NCI-H128 (cell line): ENCODE data around the gene TPSD1.

Source experiments
- DNase-seq: peaks from one replicate; lab custom pipeline; 2025; ENCODE audit not compliant: unreplicated experiment; lab: John Stamatoyannopoulos, UW

Gene TPSD1

DNA sequence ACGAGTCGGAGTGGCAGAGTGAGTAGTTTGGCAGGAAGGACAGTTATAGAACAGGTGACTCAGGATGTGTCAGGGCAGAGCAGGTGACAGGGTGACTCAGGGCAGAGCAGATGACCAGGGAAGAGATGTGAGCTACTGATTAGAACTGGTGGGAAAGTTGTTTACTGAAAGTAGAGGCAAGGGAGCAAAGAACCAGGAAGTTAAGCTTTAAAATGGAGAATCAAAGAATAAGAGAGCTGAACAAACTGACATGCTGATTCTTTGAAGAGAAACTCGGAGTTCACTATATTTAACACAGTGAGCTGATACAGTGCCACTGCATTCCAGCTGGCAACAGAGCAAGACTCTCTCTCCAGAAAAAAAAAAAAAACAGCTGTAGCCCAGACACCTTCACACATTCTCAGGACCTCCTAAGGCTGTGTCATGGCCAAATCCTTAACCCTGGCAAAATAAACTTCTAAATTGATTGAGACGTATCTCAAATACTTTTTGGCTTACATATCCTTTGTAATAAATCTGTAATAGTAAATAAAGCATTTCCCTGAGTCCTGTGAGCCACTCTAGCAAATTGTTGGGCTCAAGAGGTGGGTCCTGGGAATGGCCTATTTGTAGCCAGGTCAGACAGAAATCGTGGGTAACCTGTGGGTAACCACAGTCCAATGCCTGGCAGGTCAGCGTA is 41.3 kb downstream of the TPSD1 start:
- no peak for DNase-seq

DNA sequence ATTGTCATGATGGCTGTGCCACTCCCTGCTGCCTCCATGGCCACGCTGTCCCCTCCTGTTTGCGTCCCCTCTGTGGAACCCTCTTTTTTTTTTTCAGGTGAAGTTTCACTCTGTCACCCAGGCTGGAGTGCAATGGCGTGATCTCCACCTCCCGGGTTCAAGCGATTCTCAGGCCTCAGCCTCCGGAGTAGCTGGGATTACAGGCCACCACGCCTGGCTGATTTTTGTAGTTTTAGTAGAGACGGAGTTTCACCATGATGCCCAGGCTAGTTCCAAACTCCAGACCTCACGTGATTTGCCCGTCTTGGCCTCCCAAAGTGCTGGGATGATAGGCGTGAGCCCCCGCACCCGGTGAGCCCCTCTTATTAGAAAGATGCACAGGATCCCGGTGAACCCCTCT is 42.5 kb downstream of the TPSD1 start:
- DNase-seq = no peak

- no peak for DNase-seq
Measured at GRCh38 chr16:1299012-1299867, 43.4 kb downstream of the TPSD1 start.

- no peak for DNase-seq
Measured at GRCh38 chr16:1299868-1300203, 44.0 kb downstream of the TPSD1 start.

- DNase-seq = no peak
Measured at GRCh38 chr16:1300664-1301476, 45.0 kb downstream of the TPSD1 start.

DNA sequence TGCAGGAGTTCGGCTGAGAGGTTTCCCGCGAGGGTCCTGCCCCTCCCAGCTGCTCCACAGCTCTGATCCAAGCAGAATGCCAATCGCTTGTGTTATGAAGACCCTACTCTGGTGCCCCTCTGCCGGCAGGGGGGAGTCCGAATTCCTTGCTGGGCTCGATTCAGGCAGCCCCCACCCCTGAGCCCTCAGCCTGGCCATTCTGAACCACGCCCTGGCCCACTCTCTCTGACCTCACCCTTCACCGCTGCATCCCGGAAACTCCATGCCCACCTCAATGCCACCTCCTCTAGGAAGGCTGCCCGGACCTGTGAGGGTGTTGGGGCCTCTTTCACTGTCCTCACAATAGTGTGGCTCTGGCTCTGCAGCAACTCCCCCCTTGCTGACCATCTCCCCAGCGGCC is 45.7 kb downstream of the TPSD1 start:
- DNase-seq = no peak

GRCh38 chr16:1305823-1306222 is 50.0 kb downstream of the TPSD1 start:
- DNase-seq = no peak

- no peak for DNase-seq
Measured at GRCh38 chr16:1306334-1306733, 50.5 kb downstream of the TPSD1 start.

- DNase-seq = no peak
Measured at GRCh38 chr16:1308036-1308976, 52.4 kb downstream of the TPSD1 start.
